ENCODE results near the gene INPP5A.

Gene INPP5A

DNA sequence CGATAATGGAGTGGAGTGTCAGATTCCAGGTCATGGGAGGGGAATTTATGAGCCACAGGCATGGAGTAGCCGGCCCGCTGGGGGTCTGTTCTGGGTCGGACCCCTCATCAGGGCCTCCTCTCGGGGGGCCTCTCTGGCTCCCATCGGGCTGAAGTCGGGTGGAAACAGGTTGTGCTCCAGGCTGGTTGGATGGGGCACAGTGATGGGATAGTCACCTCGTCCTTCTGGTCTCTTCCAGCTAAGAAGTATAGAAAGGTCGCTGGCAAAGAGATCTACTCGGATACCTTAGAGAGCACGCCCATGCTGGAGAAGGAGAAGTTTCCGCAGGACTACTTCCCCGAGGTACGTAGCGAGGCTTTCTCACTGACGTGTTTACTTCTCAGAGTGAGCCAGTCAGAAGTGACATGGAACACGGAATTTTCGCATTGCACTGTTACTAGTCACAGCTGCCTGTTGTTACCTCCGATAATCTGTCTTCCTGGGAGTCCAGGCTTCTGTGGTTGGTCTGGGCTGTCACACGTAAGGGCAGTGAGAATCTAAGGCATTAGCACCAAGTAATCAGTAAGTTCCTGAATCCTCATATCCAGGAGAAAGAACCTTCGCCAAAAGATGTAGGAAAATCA, 160.1 kb downstream of the INPP5A start:
- no peak for DNase-seq (ENCODE audit: extremely low read depth, low read depth)
- TF ChIP-seq CTCF (IDR thresholded peaks at IDR 0.05; ENCODE audit: low read depth, low read length), result no peak

DNA sequence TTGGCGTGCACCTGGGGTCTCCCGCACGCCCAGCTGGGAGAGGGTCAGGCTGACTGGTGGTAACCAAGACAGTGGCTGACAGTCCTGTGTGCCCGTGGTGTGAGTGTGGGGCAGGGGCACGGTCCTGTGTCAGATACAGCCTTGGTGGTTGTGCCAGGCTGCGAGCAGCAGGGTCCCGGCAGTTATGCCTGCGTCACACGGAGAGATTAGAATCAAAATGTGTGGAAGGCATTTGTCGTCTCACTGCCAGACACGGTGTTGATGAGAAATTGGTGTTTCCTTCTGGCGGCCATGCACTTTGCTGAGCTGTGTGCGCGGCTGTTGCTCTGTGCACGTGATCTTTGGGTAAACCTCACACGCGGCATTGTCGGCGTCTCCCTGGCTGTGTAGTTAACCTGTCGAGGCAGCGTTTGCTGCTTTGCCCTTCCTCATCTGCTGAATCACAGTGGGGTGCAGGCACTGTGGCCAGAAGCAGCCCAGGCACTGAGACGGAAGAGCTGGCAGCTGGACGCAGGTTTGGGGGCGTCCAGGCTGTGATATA, 160.7 kb downstream of the INPP5A start:
- TF ChIP-seq CTCF (IDR thresholded peaks at IDR 0.05; ENCODE audit: low read depth, low read length), result no peak
- DNase-seq (ENCODE audit: extremely low read depth, low read depth), result no peak

DNA sequence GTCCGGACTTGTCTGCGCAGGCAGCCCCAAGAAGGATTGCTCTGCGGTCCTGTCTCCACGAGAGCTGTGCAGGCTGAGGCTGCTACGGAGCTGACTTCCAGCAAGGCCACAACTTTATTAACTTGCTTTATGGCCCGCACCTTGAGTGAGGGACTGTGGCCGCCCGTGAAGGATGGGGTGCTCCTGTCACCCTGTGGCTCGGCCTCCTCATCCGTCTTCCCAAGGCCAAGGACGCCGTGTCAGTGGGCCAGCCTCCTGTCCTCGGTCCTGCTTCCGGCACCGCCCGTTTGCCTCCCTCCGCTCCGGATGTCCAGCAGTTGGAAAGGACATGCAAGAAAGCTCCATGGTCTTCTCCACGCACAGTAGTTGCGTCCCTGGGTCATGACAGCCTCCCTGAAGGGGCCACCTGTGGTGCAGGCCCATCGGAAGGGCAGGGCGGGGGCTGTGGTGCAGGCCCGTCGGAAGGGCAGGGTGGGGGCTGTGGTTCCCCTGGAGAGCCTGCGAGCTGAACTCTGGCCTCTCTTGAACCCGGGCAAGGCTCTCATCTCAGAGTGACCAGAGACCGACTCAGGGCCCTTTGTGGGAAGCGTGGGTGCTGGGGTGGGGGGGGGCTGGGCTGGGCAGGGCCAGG, 161.3 kb downstream of the INPP5A start:
- DNase-seq (ENCODE audit: extremely low read depth, low read depth), result no peak
- no peak for TF ChIP-seq CTCF (IDR thresholded peaks at IDR 0.05; ENCODE audit: low read depth, low read length)

GRCh38 chr10:132699411-132700155, 162.0 kb downstream of the INPP5A start:
- no peak for DNase-seq (ENCODE audit: extremely low read depth, low read depth)
- no peak for TF ChIP-seq CTCF (IDR thresholded peaks at IDR 0.05; ENCODE audit: low read depth, low read length)

DNA sequence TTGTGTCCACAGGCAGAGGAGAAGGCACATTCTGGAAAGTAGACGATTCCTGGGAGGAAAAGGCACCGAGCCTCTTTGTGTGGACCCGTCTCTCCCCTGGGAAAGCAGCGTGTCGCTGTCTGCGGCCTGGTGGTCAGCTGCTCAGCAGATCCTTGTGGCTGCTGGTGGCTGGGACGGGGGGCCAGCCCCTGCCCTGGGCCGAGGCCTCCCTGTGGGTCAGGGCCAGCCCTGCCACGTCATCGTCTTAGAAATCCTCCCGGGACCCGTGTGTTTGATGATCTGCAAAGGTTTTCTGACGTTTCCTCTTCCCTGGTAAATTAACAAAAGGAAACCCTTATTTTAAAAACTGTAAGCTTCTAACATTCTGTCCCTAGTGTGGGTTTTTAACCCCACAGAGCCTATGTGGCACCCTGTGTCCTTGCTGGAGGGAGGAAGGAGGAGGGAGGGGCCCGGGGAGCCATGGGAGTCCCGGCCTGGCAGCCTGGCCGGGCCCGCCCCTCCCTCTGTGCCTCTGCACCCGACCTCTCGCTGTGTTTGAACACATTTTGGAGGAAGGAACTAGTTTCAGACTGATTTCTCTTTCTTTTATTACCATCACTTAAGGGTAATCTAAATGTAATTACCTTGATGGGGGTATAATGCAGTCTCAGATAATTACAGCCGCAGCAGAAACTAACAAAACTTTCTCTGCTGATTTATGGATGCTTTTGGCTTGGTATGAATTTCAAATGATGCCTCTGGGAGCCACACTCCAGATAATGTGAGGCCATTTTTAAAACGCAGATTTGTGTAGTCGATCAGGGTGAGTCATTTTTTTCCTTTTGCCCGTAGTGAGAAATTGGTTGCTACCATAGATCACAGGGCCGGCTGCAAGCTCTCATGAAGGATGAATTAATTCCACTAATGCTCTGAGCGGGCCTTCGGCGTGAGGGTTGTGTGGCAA, 162.8 kb downstream of the INPP5A start:
- TF ChIP-seq CTCF (IDR thresholded peaks at IDR 0.05; ENCODE audit: low read depth, low read length), result no peak
- no peak for DNase-seq (ENCODE audit: extremely low read depth, low read depth)

DNA sequence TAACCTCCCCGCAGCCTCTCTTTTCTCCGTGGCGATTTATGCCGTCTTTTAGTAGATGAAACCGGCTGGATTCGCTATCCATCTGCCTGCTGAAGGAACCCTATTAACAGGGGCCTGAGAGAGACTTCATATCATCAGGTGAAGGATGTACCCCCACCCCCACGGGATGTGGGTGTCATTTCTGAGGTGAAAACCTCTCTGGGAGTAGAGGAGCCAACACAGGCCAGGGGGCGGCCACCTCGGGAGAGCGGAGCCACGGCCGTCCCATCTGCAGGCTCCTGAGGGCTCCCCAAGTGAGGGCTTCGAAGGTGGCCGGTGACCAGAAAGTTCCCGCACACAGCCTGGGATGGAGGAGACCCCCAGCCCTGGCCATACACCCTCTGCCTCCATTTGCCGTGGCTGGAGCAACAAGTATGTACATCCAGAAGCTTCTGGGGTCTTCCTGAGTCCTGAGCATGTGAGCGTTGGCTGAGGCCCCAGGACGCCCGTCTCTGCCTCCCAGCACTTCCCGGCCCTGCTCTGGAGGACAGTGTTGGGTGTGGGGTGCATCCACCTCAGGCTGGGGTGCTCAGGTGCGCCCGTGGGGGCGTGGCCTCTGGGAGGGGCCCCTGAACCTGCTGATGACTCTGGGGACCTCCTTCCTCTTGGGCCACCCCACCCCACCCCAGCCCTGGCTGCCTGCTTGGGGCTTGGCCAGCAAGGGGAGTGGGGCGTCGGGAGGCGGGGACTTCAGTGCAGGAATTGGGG, 163.7 kb downstream of the INPP5A start:
- DNase-seq (ENCODE audit: extremely low read depth, low read depth), result no peak
- no peak for TF ChIP-seq CTCF (IDR thresholded peaks at IDR 0.05; ENCODE audit: low read depth, low read length)

All from AG09319 (cell line).